Mesothelial cell of epicardium (in vitro differentiated cells): Measurements from ENCODE around the gene BHMT. TPM values are rescaled to one million over a fixed set of nuclear protein-coding genes. Genes with fewer than 3 reads are reported as not detected.

ENCODE experiments used
- DNase-seq, 2 experiments: peaks; one replicate each; pipeline ENCODE4 v3.0.0; 2021; ENCODE audit warnings: low spot score in 2 of 2; ENCODE audit not compliant: unreplicated experiment in 2 of 2
- H3K27ac Mint-ChIP-seq: 2 replicates; pipeline ENCODE4 v1.8.0; 2021; ENCODE audit warnings: mixed read lengths
- H3K27me3 Mint-ChIP-seq: 2 replicates; pipeline ENCODE4 v1.8.0; 2021; ENCODE audit warnings: low read depth, mixed read lengths
- H3K36me3 Mint-ChIP-seq: 2 replicates; pipeline ENCODE4 v1.8.0; 2021; ENCODE audit warnings: mixed read lengths
- H3K4me1 Mint-ChIP-seq: 2 replicates; pipeline ENCODE4 v1.8.0; 2021; ENCODE audit warnings: mixed read lengths
- H3K4me3 Mint-ChIP-seq: 2 replicates; pipeline ENCODE4 v1.8.0; 2021; ENCODE audit warnings: mild to moderate bottlenecking, moderate library complexity, mixed read lengths
- H3K9me3 Mint-ChIP-seq: 2 replicates; pipeline ENCODE4 v1.8.0; 2021; ENCODE audit warnings: mixed read lengths
- CTCF ChIP-seq: fragments of 200-600 bp; sonication (generic); IDR thresholded peaks from one replicate; pipeline ENCODE4 v1.5.0; 2021; ENCODE audit warnings: antibody characterized with exemption; ENCODE audit not compliant: unreplicated experiment
- total RNA-seq: library from RNA; stranded (reverse); gene quantifications from 3 replicates; pipeline ENCODE4 v1.2.1, GENCODE V29; 2021

The BHMT gene
- total RNA-seq, 1 donor from 2014 or later, result not detected

DNA sequence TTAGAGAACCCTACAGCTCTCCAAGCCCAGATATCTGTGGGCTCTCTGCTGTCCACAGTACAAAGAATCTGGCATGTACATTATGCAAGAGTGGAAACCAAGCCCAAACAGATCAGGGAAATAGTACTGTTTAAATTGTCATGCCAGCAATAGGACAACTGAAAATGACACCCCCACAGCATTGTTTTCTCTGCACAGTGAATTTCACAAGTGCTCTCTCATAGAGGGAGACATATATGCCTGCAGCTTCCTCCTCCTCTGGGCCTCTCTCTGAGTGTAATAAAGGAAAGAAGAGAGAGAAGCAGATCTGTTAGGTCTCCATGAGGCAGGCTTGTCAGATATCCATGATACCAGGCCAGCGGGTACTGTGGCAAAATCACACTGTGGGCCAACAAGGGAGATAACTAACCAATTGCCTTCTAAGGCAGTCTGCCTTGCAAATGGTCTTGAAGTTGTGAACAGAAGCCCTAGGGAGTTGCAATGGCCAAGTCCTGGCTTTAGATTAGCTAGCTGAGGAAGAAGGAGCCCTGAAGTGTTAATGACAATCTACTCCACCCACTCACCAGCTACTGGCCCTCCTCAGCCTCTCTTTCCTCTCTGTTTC lies 69.9 kb downstream of the BHMT start:
- TF ChIP-seq CTCF, result no peak
- H3K4me3 Mint-ChIP-seq, result no peak overlapping the region
- H3K9me3 Mint-ChIP-seq, result no peaks in the 10 kb centered on the region
- H3K4me1 Mint-ChIP-seq, result peaks cover 30% of the 10 kb centered on the region
- H3K36me3 Mint-ChIP-seq, result no peaks in the 10 kb centered on the region
- no peak overlapping the region for H3K27ac Mint-ChIP-seq
- H3K27me3 Mint-ChIP-seq, result no peaks in the 10 kb centered on the region
- no peak for DNase-seq

Other genes starting within 250 kb of the BHMT start
- 21.4 to 23.4 TPM (median 22.5 TPM) in 3 replicates for gene ARSB, start 126.5 kb upstream of the BHMT start, total RNA-seq
- 1.2 to 2.1 TPM (median 1.8 TPM) in 3 replicates for gene DMGDH, start 42.1 kb upstream of the BHMT start, total RNA-seq
- gene BHMT2, start 42.0 kb upstream of the BHMT start, total RNA-seq, result not detected in 3 replicates
- gene JMY, start 124.3 kb downstream of the BHMT start, total RNA-seq, result 15.7 to 16.7 TPM (median 16.1 TPM) in 3 replicates